ENCODE data around the gene ADAMTS18. TPM values are rescaled to one million over a fixed set of nuclear protein-coding genes. Genes with fewer than 3 reads are reported as not detected.
A peak's percentile ranks its signal among the peaks of the same experiment; 100 is the strongest.

The ADAMTS18 gene
- total and polyA plus RNA-seq, 2 of the 8 experiments (the other 6 are each of a cell fraction or from before 2014, with no cell fraction given), result 0.05 to 0.19 TPM

DNA sequence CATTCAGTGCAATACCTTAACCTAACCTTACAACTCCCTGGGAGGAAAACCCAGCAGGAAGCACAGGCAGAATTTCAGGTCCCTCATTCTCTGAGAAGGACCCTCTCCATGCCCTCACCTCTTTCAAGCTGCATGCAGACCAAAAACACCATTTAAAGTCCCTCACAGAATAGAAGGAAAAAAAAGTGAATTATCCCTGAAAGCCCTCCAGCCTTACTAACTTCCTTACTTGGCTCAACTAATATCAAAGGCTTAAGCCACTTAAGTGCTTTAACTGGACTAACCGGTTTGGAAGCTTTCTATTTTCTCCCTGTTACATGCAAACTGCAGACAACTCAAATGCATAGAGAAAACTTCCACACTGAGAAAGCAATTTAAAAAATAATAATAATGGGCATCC, 60.5 kb downstream of the ADAMTS18 start:
- Histone ChIP-seq H4K8ac (ENCODE audit: extremely low read depth, insufficient read depth, low read length) (no peak overlapping the region), H3K18ac (ENCODE audit: extremely low read depth, low read length) (no peak overlapping the region), H2BK12ac (ENCODE audit: low read depth, low read length) (no peak overlapping the region), H3K4me1 (replicated peaks in 1 of 4; ENCODE audit: control insufficient read depth in 3 of 4, insufficient read depth in 4 of 4, low read length in 3 of 4) (peaks cover 2 to 8% (median 3%) of the 10 kb centered on the region in 4 experiments; a peak in 4 of 7 replicates), H3K4me2 (ENCODE audit: insufficient read depth in 1 of 2, low read depth in 2 of 2, low read length in 2 of 2) (peak overlapping the region; percentile 36 to 68), H4K5ac (ENCODE audit: insufficient read length, low read depth, low read length) (no peak overlapping the region), H4K91ac (replicated peaks; ENCODE audit: insufficient read length, low read length) (no peak overlapping the region), H3K9ac (replicated peaks in 1 of 4; ENCODE audit: extremely low read depth in 1 of 4, low read depth in 3 of 4, low read length in 3 of 4) (no peak overlapping the region), H2AK5ac (ENCODE audit: low read depth, low read length) (no peak overlapping the region), H3K36me3 (ENCODE audit: control insufficient read depth in 2 of 4, insufficient read depth in 4 of 4, low read length in 3 of 4) (no peaks in the 10 kb centered on the region), H3K79me2 (ENCODE audit: control insufficient read depth in 1 of 2, insufficient read depth in 2 of 2, low read length in 2 of 2) (no peaks in the 10 kb centered on the region), H3K9me3 (ENCODE audit: insufficient read depth in 2 of 2, low read depth in 1 of 2, low read length in 1 of 2) (no peaks in the 10 kb centered on the region), H3K27me3 (replicated peaks in 1 of 4; ENCODE audit: control insufficient read depth in 3 of 4, extremely low read depth in 1 of 4, insufficient read depth in 3 of 4, low read length in 3 of 4) (no peaks in the 10 kb centered on the region), H3K27ac (ENCODE audit: low read depth, low read length) (no peak overlapping the region), H3K23ac (ENCODE audit: insufficient read length) (no peak overlapping the region), H4K20me1 (replicated peaks in 1 of 2; ENCODE audit: control insufficient read depth in 1 of 2, insufficient read depth in 2 of 2, low read length in 2 of 2) (no peaks in the 10 kb centered on the region), H3K79me1 (ENCODE audit: low read depth, low read length) (no peaks in the 10 kb centered on the region), H3K23me2 (ENCODE audit: low read depth, low read length) (no peaks in the 10 kb centered on the region), H3K4ac (replicated peaks; ENCODE audit: insufficient read length, low read depth, low read length) (no peak overlapping the region), H2BK120ac (replicated peaks; ENCODE audit: low read depth, low read length) (no peak overlapping the region), H2BK15ac (ENCODE audit: low read length) (no peak overlapping the region), H3K14ac (ENCODE audit: insufficient read length) (no peak overlapping the region), H2BK5ac (ENCODE audit: low read depth, low read length) (no peak overlapping the region), H3K56ac (replicated peaks; ENCODE audit: insufficient read length, low read depth, low read length) (no peak overlapping the region), H2BK20ac (ENCODE audit: low read length) (0 out of 2 replicates have a peak overlapping the region, but pooled peaks have one; percentile 40), H2AFZ (ENCODE audit: low read length) (no peak overlapping the region), H3K4me3 (ENCODE audit: extremely low read depth in 1 of 4, insufficient read depth in 2 of 4, low read depth in 3 of 4, low read length in 4 of 4) (no peak overlapping the region; a peak in 1 of 8 replicates)
- FAIRE-seq (no peak), DNase-seq (ENCODE audit: low read depth in 1 of 2, low spot score in 2 of 2) (no peak)
- ChIA-PET POLR2A (ENCODE audit: partially characterized antibody) (no interaction called here), CTCF (ENCODE audit: partially characterized antibody) (interaction anchor here (0.6 to 3.4 kb wide), 3 partner anchors 9 to 1331 kb away, joined by 3 to 24 read pairs (median 3); partner anchors contain the start of gene ADAMTS18)
- 0% methylated on average over 1 of the region's 1 CpG; no CpG with 5 or more reads in 1 of the 2 experiments for WGBS, 2 experiments (ENCODE audit: extremely low coverage in 1 of 2, insufficient coverage in 1 of 2, insufficient read length in 1 of 2, insufficient replicate concordance in 2 of 2, low coverage in 1 of 2, low lambda C conversion rate in 2 of 2, missing lambda C conversion rate in 1 of 2)
- TF ChIP-seq RNF2 (IDR thresholded peaks at IDR 0.05; ENCODE audit: borderline replicate concordance, low read depth, low read length, missing control alignments, poor library complexity, severe bottlenecking) (no peak), HDAC6 (IDR thresholded peaks at IDR 0.05; ENCODE audit: low read depth, low read length) (no peak), JUND (IDR thresholded peaks at IDR 0.05; ENCODE audit: low read length) (no peak), BCL11A (IDR thresholded peaks at IDR 0.05; ENCODE audit: low read depth in 2 of 2, low read length in 2 of 2) (no peak), CREB1 (IDR thresholded peaks at IDR 0.05) (no peak), CBX5 (IDR thresholded peaks at IDR 0.05; ENCODE audit: low read depth, low read length) (no peak), PHF8 (conservative IDR thresholded peaks at IDR 0.05; ENCODE audit: low read depth, low read length) (no peak), SRF (IDR thresholded peaks at IDR 0.05; ENCODE audit: low read depth, low read length) (no peak), ZNF274 (IDR thresholded peaks at IDR 0.05; ENCODE audit: borderline replicate concordance, extremely low read depth, low read length) (no peak), SIX5 (IDR thresholded peaks at IDR 0.05; ENCODE audit: low read depth, low read length) (no peak), CBX8 (IDR thresholded peaks at IDR 0.05; ENCODE audit: borderline replicate concordance, low read depth, low read length) (no peak), POU5F1 (IDR thresholded peaks at IDR 0.05; ENCODE audit: low read depth, low read length) (no peak), RXRA (IDR thresholded peaks at IDR 0.05; ENCODE audit: insufficient read depth, low read depth, low read length) (no peak)
- TF ChIP-seq, protein P1, sequence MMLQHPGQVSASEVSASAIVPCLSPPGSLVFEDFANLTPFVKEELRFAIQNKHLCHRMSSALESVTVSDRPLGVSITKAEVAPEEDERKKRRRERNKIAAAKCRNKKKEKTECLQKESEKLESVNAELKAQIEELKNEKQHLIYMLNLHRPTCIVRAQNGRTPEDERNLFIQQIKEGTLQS (IDR thresholded peaks at IDR 0.05; ENCODE audit: insufficient read depth, low read depth, low read length), result no peak

Measured in H1 (cell line).